Fibroblast of gingiva (primary cell): ENCODE measurements around the gene C2CD2.
"Not testable (repeated sequence)": the region's sequence is repeated elsewhere in the genome, so short reads cannot be mapped to it uniquely, and the experiment has no call there.

Source experiments
- DNase-seq: peaks from one replicate; pipeline ENCODE4 v3.0.0-alpha.2; 2011; ENCODE audit warnings: low read depth

Gene C2CD2

DNA sequence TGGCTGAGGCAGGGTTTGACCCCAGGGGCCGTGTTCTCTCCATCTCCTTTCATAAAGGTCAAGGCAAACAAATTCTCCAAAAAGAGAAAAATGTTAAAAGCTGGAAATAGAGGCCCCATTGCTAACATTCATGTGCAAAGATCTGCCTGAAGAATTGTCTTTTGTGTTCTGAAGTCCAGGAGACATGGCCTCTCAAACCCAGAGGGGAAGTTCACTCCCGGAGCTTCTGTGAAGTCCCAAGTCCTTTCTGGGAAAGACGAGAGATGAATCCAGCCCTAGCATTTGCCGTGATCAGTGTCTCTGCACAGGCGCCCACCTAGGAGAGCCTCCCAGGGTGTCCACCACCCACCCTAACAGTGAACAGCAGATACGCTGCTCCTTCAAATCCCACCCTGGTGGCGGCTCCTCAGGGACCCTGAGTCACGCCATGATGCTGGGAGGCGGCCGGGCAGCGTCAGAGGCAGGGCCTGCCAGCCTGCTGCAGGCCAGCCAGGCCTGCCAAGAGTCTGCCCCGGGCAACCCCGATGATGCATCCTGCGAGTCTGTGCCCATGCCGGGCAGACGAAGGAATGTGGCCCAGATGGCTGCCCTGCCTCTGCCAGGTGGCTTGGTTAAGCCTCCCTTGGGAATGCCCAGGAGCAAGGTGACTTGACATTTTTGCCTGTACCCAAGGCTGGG, 5.2 kb upstream of the C2CD2 start:
- peak; percentile 80 for DNase-seq

DNA sequence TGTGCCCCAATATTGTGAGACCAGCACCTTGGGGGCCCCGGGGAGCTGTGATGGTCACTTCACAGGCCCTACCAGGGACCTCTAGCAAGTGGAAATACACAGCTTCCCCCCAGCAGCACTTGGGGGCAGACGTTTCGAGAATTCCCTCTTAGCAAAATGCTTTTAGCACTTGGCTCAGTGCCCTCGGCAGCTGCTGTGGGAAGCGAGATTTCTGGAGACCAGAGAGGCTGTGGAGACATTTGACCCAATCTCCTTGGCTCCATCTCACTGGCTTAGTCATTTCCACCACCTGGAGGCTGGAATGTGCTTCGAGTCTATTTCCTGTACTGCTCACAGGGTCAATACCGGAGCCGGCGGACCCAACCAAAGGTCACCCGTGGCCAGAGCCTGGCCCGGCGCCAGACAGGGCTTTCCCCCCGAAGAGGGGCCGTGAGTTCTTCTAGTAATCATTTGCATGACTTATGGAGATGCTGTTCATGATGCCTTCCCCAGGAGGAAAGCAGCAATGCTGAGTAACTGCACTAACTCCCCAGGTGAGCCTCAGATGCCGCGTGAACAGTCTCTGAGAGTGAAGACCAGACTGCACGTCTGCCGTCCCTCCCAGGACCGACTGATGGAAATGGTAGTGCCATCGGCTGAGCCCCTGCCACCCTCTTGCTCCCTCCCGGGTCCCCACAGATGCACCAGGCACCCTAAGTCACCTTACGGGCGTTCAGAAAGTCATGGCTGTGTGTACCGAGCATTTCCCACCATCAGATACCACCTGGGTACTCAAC, 4.4 kb upstream of the C2CD2 start:
- DNase-seq = peak; percentile 83

DNA sequence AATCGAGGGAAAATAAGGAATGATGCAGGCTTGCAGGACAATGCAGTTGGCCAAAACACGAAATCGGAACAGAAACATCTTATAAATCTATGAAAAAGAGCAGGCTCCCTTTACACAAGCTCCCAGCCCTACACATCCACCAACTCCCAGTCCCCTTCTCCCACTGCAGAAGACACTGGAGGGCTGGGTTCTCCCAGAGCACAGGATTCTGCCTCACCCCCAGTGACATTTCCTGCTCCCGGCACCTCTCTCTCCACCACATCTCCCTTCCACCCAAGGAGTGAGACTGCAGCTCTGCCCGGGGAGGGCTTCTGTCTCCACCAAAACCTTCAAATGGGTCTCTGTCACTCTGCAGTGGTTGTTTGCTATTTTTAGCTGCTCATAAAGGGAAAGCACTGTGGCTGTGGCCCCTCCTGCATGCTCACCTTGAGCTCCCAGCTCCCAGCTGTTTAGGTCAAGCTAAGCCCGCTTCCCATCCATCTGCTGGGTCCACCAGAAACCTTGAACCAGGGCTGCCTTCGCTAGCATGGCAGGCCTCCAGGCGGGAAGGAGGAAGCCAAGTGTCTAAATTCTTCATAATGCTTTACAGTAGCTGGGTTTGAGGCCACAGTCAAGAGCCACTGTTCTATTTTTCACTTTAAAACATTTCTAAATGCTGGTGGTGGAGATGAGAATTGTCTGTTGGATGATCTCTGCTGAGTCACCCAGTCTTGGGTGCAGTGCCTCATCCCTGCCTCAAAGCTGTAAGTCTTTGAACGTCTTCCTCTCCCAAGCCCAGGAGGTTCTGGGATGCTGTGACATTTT, 3.3 kb upstream of the C2CD2 start:
- peak; percentile 70 for DNase-seq

DNA sequence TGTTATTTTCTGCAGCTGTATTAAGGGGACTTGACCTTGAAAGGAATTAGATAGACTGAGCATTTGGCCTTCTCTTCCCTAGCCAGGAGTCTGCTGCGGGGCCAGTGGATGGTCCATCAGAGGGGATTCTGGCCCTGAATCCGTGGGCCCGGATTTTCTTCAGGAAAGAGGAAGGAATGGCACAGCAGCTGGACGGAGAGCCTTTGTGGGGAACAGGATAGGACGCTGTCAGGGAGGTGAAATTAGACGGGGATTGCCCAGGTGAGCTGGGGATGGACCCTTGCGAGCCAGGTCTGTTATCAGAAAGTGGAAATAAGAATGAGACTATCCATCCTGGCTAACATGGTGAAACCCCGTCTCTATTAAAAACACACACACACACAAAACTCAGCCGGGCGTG, 1.7 kb upstream of the C2CD2 start:
- no peak for DNase-seq

DNA sequence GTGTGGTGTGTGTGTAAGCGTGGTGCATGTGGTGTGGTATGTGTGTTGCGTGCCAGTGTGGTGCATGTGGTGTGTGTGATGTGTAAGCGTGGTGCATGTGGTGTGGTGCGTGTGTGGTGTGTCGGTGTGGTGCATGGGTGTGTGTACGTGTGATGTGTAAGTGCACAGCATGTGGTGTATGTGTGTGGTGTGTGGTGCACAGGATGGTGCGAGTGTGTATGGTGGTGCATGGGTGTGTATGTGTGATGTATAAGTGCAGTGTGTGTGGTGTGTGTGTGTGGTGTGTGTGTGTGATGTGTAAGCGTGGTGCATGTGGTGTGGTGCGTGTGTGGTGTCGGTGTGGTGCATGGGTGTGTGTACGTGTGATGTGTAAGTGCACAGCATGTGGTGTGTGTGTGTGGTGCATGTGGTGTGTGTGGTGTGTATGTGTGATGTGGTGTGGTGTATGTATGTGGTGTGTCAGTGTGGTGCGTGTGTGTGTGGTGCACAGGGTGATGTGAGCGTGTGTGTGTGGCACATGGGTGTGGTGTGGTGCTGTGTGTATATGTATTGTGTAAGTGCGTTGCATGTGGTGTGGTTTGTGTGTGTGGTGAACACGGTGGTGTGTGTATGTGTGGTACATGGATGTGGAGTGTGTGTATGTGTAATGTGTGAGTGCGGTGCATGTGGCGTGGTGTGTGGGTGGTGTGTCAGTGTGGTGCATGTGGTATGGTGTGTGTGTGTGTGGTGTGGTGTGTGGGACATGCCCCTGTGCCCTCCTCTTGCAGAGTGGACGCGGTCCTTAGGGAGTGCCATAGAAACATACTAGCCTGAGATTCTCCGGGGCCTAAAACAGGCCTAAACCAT, 1.1 kb upstream of the C2CD2 start:
- no peak for DNase-seq

DNA sequence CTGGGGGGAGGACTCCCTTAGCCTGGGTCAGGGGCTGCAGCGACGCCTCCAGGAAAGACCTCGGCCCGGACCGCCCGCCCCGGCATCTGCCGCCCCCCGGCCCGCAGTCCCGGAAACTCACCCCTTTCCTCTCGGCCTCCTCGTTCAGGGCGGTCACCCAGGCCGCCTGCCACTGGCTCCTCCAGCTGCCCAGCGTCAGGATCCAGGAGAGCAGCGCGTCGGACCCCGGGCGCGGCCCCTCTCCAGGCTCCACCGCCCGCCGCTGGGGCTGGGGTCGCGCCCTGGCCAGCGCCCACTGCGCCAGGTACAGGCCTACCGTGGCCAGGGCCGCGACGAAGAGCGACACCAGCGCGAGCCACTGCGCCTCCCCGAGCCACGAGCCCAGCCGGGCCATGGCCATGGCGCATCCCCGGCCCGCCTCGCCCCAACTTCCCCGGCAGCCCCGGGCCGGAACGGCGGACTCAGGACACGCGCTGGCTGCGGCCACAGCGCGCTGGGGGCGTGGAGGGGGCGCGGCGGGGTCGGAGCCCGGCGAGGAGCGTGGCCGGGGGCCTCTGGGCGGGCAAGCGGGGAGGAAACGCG, 478 bp downstream of the C2CD2 start:
- DNase-seq = peak; percentile 14

DNA sequence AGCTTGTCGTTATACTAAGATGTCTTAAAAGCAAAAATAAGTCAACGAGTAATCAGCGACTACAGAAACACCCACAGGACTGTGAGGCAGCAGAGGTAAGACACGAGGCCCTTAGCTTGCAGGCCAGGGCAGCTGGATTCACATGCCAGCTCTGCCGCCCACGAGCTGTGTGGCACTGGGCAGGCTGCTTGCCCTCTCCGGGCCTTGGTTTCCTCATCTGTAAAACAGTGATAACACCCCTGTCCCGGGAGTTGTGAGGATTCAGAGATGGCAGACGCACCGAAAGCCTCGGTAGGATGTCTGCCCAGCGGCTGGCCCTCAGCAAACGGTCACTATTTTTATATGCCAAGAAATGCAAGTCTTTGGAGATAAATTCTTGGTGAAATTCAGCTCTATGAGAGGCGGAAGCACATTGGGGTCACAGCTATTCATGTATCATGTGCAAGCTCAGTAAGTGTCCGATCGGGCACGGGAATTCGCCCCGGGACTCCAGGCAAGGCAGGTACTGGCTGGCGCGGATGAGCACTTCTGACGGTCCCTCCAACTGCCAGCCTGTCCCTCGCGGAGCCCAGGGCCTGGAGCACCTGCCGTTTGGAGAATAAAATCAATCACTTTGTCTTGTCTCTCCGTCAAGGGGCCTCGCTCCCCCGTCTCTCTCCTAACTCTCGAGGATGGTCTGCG, 1.1 kb downstream of the C2CD2 start:
- DNase-seq = no peak

DNA sequence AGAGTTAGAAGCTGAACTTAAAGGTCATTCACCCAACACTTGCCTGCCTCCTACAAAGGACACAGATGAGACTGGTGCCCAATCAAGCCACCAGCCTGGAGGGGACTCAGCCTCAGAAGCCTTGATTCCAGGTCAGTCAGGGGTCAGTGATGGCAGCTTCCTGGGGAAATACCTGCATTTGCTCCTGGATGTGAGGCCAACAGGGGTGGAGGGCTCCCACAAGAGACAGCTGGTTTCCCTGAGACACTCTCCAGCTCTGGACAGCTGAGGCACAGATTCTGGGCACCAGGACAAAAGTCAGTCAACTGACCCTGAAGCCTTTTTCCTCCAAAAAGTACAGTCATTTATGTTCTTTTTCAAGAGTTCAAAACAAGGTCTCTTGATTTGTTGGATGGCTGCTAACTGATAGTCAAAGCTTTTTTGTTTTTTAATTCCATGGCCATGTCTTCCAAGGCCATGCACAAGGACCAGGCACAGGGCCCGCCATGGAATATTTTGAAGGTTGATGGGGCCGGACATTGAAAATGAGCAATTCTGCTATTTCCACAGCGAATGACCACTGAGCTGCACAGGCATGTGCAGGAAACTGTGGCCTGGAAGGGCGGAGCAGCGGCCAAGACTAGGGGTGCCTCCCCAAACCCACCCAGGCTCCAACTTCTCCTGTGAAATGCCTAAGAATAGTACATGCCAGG, 1.8 kb downstream of the C2CD2 start:
- no peak for DNase-seq

DNA sequence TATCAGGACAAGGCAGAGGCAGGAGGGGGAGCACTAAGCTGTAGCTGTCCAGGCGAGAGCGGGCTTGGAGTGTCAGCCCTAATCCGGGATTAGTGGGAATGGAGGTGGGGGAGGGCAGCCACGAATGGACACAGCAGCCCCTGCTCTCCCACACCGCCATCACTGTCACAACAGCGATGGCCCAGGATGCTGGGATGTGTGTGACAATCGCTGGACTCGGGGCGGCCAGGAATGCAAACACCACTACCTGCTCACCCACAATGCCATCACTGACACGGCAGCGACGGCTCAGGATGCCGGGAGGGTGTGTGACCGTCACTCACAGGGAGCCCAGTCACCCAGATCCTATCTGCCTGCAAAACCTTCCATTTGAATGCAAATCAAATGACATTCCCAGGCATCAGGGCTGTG, 2.9 kb downstream of the C2CD2 start:
- DNase-seq = no peak

DNA sequence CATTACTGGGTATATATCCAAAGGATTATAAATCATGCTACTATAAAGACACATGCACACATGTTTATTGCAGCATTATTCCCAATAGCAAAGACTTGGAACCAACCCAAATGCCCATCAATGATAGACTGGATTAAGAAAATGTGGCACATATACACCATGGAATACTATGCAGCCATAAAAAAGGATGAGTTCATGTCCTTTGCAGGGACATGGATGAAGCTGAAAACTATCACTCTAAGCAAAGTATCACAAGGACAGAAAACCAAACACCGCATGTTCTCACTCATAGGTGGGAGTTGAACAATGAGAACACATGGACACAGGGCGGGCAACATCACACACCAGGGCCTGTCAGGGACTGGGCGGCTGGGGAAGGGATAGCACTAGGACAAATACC, 4.2 kb downstream of the C2CD2 start:
- not testable (repeated sequence) for DNase-seq

DNA sequence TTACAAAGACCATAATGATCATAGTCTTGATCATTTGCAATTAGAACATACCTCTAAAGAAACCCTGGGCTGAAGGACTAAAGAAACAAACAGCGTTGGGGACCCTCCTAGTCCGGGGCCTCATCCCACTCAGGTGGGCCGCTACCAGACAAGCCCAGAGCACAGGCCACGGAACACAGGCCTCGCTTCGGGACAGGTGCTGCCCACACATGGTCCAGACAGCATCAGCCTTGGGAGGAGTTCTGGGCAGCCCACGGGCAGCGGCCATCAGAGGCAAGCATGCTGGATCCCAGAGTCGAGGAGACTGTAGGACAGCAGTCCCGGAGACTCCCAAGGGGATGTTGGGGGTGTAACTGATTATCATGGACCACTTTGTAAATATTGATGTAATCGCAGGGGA, 4.9 kb downstream of the C2CD2 start:
- DNase-seq = no peak

DNA sequence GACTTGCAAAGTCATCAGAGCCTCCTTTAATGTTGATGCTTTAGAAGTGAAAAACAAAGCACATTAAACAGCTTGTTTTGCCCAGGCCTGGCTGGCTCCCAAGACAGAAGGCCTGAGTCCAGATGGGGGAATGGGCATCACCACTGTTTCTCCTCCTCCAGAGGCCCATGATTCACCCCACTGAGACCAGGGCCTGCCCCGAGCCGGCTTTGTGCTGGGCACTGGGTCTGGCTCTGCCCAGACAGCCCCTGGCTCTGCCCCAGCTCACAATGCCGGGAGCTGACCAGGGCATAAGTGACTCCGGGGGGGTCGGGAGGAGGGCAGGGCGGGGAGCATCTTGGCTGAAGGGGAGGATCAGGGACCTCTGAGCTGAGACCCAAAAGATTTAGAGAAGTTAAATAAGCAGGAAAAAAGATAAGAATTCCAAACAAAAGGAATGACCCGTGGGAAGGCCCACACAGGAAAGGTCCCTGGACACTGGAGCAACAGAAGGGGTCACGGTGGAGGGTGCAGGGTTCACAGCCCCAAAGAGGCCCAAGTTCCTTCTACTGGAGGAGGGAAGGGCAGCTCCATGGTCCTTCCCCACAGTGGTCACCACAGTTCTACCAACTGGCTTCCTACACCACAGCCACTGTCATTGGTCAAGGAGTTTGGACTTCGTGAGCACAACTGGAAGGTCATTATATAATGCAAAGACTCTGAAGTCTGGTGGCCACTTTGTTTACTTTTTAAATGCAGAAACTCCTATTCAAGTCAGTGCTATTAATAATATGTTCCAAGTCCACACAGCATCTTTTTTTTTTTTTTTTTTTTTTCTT, 5.5 kb downstream of the C2CD2 start:
- DNase-seq = peak; percentile 89

DNA sequence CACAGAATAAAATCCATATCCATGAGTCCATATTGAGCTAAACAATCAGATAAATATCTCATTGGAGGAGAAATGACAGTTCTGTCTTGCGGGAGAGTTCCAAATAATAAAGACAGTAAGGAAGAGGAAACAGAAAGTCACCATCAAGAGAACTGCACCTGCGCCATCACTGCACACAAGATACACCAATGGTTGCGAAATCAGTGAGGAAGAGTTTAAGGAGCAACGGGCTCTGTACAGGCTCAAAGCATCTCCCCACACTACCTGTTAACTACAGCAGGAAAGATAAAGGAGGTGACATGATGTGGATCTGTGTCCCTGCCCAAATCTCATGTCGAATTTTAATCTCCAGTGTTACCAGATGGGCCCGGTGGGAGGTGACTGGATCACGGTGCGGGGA, 7.8 kb downstream of the C2CD2 start:
- DNase-seq = no peak

DNA sequence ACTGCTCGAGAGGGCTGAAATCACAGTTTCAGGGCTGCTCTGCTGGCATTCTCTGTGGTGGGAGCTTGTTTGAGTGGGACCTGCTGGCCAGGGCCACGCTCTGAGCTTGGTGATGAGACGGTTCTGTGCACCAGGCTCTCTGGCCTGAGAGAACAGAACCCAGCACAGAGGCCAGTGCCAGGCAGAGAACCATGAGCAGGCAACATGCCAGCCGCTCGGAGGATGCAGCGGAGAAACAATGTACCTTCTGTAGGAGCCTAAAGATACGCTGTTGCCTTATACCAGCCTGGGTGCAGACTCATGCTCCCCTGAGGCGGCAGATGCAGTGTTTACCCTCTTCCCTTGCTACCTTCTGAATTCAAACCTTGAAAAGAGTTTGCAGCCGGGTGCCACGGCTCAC, 10.0 kb downstream of the C2CD2 start:
- no peak for DNase-seq

DNA sequence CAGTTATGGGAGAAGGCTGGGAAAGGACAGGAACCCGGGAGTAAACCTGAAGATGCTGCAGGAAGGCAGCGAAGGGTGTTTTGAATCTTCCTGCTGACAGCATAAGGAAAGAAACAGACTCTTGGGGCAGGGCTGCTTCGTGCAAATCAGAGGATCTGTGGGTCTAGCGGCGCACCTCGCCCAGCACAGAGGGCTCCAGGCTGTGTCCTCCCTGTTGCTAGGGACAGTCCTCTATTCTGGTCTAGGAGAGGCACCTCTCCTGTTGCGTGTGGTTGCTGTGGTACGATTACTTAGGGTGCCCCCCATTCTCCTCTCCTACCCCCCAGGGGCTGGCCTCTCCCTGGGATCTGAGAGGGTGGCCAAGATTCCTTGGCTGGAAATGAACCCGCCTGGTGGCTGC, 11.4 kb downstream of the C2CD2 start:
- no peak for DNase-seq

DNA sequence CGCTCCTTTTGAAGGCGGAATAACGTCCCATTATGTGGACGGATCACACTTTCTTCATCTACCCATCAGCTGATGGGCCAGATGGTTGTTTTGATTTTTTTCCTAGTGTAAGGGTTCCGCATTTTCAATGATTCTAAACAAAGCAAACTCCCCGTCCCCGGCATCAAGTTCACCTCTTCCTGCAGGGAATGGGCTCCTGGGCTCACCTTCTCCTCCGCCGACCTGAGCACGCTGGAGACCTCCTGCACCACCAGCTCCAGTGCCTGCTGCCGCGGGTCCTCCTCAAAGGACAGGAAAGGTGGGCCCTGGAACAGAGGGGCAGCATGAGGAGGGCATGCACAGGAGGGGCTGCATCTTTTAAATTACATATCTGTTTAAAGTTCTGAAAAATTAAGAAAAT, 11.9 kb downstream of the C2CD2 start:
- DNase-seq = no peak

DNA sequence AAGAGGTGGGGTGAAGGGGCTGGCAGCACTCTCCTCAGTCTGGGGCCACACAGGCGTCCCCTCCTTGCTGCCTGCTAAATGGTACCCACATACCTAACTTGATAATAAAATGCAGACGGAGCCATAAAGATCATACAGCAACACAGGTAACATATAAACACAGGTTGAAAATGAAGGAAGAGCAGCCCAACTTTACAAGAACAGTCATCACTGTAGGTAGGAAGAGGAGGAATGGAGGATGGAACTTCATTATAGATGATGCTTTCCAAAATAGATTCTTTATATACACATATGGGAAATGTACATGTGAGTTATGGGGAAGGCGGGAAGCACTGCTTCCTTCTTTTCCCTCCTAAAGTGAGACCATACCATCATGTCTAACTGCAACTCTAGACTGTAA, 13.4 kb downstream of the C2CD2 start:
- no peak for DNase-seq

DNA sequence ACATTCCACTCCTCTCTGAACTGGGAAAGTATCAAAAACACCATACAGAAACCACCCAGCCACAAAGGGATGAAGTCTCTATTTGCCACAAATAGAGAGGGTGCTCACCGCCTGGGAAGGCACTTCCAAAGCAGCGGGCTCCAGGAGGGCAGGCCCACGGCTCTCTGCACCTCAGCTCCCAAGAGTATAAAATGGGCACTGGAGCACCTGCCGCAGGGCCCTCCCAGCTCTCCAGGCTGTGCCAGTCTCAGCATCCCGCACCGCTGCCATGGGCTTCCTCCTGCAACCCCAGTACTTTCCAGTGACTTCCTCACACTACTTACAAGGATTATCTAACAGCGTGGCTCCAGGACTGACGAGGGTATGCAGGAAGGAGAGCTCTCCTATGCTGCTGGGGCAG, 14.4 kb downstream of the C2CD2 start:
- DNase-seq = no peak

DNA sequence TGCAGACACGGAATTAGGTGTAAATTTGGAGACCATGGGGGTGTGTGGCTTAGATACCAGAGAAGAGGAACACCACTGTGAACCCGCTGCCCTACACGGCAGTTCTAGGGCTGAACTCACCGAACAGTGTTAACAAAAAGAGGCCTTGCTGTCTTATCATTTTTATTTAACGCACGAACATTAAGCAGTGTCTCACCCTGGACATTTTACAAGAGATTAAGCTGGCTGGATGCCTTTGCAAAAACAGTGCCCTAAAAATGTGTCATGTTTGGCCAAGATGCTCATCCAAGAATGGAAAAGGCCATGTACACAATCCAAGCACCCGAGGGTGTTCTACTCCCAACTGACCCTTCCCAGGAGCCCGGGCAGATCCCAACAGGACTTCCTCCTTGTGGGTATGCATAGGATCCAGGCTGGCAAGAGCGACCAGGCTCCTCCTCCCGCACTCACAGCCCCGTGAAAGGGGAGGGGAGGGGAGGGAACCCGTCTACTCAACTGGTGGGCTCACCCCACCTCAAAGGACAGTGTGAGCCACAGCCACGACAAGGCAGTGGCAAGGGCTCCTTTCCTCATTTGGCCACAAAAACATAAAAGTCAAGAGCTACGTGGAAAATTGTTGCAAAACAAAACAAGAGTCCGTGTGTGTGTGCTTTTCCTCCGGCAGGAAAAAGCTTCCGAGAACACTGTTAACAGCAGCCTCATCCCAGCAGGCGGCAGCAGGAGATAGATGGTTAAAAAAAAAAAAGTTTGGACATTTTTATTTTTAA, 20.3 kb downstream of the C2CD2 start:
- DNase-seq = peak; percentile 63
